Measurements from ENCODE around the gene C3AR1.

DNA sequence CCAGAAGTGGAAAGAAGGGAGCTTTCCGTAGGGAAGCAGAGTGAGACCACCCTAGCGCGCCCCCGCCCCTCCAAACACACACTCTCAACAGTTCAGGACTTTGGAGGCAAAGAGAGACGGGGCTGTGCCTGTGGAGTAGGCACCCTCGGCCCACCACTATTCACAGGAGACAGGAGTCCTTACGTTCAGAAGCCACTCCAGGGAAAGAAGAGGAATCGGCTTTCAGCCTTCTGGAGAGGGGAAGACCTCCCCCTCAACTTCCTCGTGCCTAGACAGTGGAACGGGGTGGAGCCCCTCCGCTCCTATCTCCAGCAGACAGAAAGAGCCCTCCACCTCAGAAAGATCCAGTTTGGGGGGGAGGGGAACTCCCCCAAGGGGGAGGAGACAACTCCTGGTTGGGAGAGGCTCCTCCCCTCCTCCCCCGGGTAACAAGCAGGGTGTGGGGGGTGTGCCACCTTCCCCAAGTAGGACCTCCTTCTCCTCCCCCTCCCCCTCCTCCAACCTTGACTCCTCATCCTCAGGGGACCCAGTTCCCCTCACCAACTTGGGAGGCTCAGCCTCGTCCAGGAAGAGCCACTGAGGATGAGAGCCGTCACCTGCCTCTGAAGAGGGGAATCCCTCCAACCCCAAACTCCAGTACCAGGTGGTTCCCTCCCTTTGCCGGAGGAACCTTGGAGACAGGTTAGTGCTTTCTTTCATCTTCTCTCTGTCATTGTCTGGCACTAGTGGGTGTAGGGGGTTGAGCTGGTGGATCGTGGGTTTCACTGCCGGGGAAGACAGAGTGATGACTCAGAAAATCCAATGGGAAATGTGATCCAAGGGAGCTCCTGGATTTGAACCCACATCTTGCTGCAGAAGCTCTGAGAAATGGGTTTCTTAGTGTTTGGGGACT, 32.8 kb downstream of the C3AR1 start:
- no peak for TF ChIP-seq CTCF (IDR thresholded peaks at IDR 0.05; ENCODE audit: low read length)
- no peak for TF ChIP-seq EZH2 (optimal IDR thresholded peaks at IDR 0.05; ENCODE audit: low read depth, low read length)
- TF ChIP-seq EZH2phosphoT487 (IDR thresholded peaks at IDR 0.05; ENCODE audit: low read length): no peak

Measured in MM.1S (cell line).